Measurements from ENCODE around the gene ALPI.

GRCh38 chr2:232436381-232437194, 19.4 kb upstream of the ALPI start:
- TF ChIP-seq EZH2 (IDR thresholded peaks at IDR 0.05) (no peak), CTCF (IDR thresholded peaks at IDR 0.05) (no peak), EZH2phosphoT487 (IDR thresholded peaks at IDR 0.05) (no peak)
